ENCODE results near the gene ELFN2.

ELFN2 gene

DNA sequence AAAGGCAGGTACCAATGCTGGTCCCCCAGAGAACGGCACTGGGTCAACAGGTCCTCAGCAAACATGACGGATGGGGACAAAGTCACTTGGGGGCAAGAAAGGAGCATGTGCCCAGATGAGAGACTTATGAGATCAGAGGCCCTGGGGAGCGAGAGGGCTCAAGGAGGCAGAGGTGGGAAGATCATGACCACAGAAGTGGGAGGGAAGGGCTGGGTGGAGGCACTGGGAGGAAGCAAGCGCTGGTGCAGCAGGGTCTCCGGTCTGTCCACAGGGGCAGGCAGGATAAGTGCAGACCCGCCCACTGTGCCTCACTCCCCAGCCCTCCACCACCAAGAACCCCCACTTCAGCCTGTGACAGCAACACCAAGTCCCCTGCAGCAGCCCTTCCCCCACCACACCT lies 10.9 kb downstream of the ELFN2 start:
- H3K4me3 ChIP-seq (ENCODE audit: low read depth, low read length): no peak overlapping the region
- TF ChIP-seq, protein P1, sequence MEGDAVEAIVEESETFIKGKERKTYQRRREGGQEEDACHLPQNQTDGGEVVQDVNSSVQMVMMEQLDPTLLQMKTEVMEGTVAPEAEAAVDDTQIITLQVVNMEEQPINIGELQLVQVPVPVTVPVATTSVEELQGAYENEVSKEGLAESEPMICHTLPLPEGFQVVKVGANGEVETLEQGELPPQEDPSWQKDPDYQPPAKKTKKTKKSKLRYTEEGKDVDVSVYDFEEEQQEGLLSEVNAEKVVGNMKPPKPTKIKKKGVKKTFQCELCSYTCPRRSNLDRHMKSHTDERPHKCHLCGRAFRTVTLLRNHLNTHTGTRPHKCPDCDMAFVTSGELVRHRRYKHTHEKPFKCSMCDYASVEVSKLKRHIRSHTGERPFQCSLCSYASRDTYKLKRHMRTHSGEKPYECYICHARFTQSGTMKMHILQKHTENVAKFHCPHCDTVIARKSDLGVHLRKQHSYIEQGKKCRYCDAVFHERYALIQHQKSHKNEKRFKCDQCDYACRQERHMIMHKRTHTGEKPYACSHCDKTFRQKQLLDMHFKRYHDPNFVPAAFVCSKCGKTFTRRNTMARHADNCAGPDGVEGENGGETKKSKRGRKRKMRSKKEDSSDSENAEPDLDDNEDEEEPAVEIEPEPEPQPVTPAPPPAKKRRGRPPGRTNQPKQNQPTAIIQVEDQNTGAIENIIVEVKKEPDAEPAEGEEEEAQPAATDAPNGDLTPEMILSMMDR (IDR thresholded peaks at IDR 0.05; ENCODE audit: low read depth, low read length): no peak

DNA sequence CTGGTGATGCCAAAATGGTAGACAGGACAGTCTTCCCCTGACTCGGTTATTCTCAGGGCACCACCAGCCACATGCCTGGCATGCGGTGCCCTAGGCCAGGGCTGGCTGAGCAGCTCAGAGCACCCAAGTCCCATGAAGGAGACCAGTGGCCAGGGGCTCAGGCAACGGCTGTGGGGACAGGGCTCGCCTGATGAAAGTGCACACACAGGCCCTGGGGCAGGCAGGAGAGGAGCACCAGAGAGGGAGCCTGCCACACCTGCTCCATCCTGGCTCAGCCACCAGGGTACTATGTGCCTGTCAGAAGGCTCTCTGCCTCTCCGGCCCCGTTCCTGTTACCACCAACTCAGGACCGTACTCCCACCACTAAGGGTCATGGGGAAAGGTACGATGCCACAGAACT lies 12.1 kb downstream of the ELFN2 start:
- TF ChIP-seq, protein P1 (IDR thresholded peaks at IDR 0.05; ENCODE audit: low read depth, low read length): no peak
- H3K4me3 ChIP-seq (ENCODE audit: low read depth, low read length): no peak overlapping the region

DNA sequence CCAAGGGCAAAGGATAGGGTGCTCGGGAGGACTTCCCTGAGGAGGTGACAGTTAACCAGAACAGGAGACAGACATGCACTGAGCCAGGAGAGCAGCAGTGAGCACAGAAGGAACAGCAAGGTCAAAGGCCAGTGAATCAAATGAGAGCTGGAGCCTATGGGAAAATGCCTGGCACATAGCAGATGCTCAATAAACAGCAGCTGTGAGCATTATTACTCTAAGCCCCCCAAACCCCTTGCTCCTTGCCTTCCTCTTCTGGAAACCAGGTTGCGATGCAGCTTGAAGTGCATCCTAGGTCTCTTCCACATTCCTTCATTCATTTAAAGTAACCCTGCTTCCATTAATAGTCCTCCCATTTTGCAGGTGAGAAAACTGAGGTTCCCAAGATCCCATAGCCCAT lies 13.0 kb downstream of the ELFN2 start:
- H3K4me3 ChIP-seq (ENCODE audit: low read depth, low read length): no peak overlapping the region
- TF ChIP-seq, protein P1 (IDR thresholded peaks at IDR 0.05; ENCODE audit: low read depth, low read length): no peak

DNA sequence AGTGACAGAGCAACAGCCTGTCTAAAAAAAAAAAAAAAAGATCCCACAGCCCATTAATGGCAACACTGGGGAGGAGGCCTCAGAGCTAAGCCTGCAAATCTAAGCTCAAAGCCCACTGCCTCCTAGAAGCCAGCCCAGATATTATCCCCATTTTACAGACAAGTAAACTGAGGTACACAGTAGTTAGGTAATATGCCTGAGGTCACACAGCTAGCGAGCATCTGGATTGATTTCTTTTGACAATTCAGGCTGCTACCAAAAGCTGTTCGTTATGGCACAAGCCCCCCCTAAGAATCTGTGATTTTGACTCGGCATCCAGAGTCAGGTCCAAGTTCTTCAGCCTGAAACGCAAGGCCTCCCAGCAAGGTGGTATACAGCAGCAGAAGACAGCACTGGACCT lies 13.7 kb downstream of the ELFN2 start:
- H3K4me3 ChIP-seq (ENCODE audit: low read depth, low read length): no peak overlapping the region
- TF ChIP-seq, protein P1 (IDR thresholded peaks at IDR 0.05; ENCODE audit: low read depth, low read length): no peak

DNA sequence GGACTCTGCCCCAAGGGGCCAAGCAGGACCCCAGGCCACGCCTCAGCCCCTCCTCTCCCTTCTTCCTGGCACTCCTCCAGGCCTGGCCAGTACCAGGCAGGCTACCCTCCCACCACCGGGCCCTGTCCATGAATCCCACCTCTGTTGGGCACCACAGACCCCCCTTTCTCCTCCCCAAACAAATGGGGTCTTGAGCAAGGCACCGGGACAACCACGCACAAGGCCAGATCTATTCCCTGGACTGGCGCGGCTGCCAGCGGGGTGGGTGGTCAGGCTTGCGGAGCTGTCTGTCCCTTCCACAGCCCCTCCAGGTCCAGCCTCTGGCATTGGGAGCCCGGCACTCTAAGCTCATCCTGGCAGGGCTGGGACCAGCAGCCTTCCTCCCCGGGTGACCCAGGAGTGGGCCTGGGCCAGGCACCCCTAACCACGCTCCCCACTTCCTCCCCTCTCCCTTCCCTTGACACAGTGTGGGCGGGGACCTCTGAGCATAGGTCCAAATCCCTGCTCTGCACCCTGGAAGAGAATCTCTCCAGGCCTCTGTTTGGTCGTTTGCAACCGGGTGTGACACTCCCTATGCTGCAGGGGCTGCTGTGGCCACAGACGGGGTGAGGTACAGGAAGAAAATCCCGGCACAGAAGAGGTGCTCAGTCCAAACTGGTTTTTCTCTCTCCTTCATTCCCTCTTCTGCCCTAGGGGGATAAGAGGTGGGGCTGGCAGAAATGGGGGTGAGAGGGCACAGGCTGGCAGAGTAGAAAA lies 14.6 kb downstream of the ELFN2 start:
- H3K4me3 ChIP-seq (ENCODE audit: low read depth, low read length): no peak overlapping the region
- TF ChIP-seq, protein P1 (IDR thresholded peaks at IDR 0.05; ENCODE audit: low read depth, low read length): no peak

DNA sequence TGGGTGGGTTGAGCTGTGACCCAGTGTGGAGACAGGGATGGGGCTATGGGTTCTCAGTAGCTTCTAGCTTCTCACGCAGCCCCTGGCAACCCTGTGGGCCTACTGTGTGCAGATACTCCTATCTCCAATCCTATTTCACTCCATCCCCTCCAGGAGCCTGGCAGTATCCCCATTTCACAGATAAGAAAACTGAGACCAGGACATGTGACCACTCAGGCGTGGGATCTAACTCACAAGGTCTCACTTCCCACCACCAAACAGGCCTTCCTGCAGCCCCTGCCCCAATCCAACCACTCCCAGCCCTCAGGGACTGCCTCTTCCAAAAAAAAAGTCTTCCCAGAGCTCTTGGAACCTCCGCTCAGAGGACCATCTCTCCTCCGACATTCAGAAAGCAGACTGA lies 15.6 kb downstream of the ELFN2 start:
- TF ChIP-seq, protein P1 (IDR thresholded peaks at IDR 0.05; ENCODE audit: low read depth, low read length): no peak
- H3K4me3 ChIP-seq (ENCODE audit: low read depth, low read length): no peak overlapping the region

DNA sequence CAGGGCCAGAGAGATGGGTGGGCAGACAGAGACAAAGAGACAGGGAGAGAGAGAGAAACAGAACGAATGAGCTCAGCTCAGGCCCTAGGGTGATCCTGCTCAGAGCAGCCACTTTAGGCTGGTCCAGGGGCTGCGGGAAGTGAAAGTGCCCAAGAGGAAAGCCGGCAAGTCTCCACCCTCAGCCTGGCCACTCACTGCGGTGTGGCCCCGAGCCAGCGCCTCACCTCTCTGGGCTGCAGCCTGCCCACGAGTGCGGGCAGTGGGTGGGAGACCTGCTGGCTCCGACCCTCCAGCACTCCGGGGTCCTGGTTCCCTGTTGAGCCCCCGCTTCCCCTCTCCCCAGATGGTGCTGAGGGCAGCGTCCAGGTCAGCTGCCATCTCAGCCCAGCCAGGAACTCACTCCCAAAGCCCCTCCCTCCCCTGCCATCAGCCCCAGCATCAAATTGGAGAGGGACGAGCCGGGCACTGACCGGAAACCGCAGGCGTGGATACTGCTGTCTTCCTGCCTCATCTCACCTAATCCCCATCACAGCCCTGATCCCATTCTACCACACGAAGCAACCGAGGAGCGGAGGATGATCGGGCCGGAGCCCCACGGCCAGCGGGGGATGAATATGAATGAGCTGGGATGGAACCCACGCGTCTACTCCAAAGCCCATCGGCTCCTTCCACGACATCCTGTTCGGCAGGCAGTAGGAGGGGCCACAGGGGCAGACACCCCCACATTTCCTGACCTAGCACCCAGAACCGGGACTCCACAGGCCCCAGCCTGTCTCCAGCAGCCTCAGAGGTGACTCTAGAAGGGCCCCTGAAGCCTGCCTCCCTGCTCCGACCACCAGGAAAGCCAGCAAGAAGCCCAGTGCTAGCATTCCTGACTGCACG lies 16.9 kb downstream of the ELFN2 start:
- TF ChIP-seq, protein P1 (IDR thresholded peaks at IDR 0.05; ENCODE audit: low read depth, low read length): no peak
- no peak overlapping the region for H3K4me3 ChIP-seq (ENCODE audit: low read depth, low read length)
